HG03342 (cell line): ENCODE measurements around the gene REEP2.
"Not testable (repeated sequence)": the region's sequence is repeated elsewhere in the genome, so short reads cannot be mapped to it uniquely, and the experiment has no call there.

ENCODE experiments used
- ATAC-seq: cut with Tn5 transposase; IDR thresholded peaks from one replicate; pipeline ENCODE4 v1.9.1; 2021; ENCODE audit warnings: mild to moderate bottlenecking, moderate library complexity; ENCODE audit not compliant: unreplicated experiment

Gene REEP2

GRCh38 chr5:138438724-138439476 lies at the start of gene REEP2:
TSS of gene REEP2 (plus strand) at chr5:138439057. CDS start at chr5:138439209, 152 bp downstream.
- peak; percentile 84 for ATAC-seq

- no peak for ATAC-seq
Observed at GRCh38 chr5:138389332-138389731, 49.5 kb upstream of the REEP2 start.

DNA sequence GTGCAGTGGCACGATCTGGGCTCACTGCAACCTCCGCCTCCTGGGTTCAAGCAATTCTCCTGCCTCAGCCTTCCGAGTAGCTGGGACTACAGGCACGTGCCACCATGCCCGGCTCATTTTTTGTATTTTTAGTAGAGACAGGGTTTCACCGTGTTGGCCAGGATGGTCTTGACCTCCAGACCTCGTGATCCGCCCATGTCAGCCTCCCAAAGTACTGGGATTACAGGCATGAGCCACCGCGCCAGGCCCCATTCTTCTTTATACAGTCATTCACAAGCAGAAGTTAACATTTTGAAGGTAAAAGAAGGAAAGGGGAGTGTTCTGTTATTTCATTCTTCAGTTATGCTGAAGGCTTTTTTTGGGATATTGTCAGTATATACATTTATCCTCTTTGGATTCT lies 48.9 kb upstream of the REEP2 start:
- not testable (repeated sequence) for ATAC-seq

GRCh38 chr5:138391859-138392386 lies 46.9 kb upstream of the REEP2 start:
- ATAC-seq = no peak

DNA sequence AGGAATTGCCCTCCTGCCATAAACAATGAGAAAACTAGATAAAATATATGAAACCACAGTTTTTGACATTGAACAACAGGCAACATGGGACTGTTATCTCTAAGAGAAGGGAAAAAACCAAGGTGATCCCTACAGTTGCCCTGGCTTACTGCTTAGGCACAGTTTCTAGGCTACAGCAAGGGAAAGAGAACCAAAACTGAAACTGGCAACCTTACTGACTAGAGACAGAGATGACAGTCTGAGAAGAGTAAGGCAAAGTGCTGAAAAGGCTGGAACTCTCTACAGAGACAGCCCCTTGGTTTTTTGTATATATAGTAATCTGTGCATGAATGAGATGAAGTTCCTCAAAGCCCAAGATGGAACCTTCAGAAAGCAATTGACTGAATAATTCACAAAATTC lies 36.2 kb upstream of the REEP2 start:
- ATAC-seq = no peak

DNA sequence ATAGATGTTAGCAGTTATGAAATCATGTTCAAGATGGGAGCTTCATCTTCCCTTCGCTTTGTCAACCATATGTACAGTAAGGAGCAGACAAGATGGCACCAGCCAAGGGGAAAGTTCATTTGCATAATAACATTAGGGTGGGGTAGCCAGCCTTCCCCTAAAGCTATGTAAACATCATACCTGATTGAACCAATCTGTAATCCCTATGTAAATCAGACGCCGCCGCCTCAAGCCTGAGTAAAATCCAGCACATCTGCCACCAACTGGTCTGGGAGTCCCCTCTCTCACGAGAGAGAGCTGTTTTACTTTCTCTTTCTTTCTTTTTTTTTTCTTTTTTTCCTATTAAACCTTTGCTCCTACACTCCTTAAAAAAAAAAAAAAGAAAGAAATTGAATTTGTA lies 30.8 kb upstream of the REEP2 start:
- ATAC-seq = peak; percentile 57

- not testable (repeated sequence) for ATAC-seq
Observed at GRCh38 chr5:138410996-138411640, 27.7 kb upstream of the REEP2 start.

GRCh38 chr5:138418444-138418843 lies 20.4 kb upstream of the REEP2 start:
- no peak for ATAC-seq

GRCh38 chr5:138425079-138425478 lies 13.8 kb upstream of the REEP2 start:
- no peak for ATAC-seq

GRCh38 chr5:138435943-138436342 lies 2.9 kb upstream of the REEP2 start:
- ATAC-seq = no peak

- ATAC-seq = no peak
Observed at GRCh38 chr5:138438003-138438723, 694 bp upstream of the REEP2 start.

DNA sequence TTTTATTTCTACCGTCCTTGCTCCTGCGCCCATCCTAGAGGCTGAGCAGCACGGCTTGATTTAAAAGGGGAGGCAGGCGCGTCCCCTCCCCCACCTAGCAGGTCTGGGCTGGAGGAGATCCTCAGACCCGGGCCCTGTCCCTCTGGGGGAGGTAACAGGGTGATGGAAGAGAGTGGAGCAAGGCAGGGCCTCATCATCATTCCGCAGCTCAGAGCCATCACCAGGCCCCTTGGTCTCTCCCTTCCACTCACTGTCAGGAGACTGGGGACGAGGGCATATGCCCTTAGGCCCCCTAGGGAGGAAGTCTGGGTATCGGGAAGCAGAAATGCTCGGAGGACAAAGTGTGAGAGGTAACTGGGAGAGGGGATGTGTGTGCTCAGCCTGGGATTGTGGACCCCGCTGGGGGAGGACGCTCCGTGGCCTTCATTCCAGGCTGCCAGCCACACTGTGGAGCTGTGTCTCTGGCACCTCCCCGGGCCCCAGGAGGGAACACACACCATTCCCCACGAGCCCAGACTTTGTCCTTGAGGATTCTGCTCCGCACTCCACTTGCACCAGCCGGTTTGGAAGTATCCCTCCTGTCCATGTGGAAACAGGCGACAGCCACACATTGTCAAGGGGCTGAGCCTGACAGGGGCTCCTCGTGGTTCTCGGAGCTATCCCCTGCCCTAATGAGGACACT lies 761 bp downstream of the REEP2 start:
- ATAC-seq = no peak

- no peak for ATAC-seq
Observed at GRCh38 chr5:138440159-138441073, 1.6 kb downstream of the REEP2 start.

GRCh38 chr5:138441221-138441620 lies 2.4 kb downstream of the REEP2 start:
- ATAC-seq = no peak

GRCh38 chr5:138444078-138444773 lies 5.4 kb downstream of the REEP2 start:
- ATAC-seq = no peak

- ATAC-seq = no peak
Observed at GRCh38 chr5:138444774-138445546, 6.1 kb downstream of the REEP2 start.

- ATAC-seq = no peak
Observed at GRCh38 chr5:138445547-138446271, 6.9 kb downstream of the REEP2 start.

DNA sequence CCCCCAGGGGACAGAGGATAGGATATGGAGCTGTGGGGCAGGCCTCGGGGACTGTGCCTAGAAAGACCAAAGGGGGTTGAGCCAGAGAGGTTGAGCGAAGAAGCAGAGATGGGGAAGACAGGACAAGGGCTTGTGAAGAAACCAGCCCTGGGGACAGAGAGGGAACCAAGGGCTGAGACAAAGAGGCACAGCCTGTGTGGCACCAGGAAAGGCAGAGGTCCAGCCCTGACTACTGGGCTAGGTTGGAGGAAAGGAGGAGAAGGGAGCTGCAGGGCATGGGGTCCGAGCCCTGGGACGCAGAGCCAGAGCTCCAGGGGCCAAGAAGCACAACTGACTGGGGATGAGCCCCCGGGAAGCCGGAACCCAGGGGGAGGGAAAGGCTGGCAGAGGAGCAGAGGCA lies 9.2 kb downstream of the REEP2 start:
- ATAC-seq = no peak
